GM13977 (cell line): ENCODE measurements around the gene PRR35.
A peak's percentile ranks its signal among the peaks of the same experiment; 100 is the strongest.

Source experiments
- DNase-seq: peaks from one replicate; pipeline ENCODE4 v3.0.0; 2012; ENCODE audit warnings: low spot score
- in situ Hi-C: fragments of 300-500 bp; cut with MboI; formaldehyde crosslinking; loops from one replicate; pipeline ENCODE4 v1.12.0; 2022; ENCODE audit warnings: low sequenced_read_pairs, low pct_unique_long_range_greater_than_20kb, mixed read lengths, inconsistent platforms; ENCODE audit not compliant: unreplicated experiment
- TF ChIP-seq, protein P1 (sequence below): IDR thresholded peaks from 2 replicates; pipeline ENCODE4 v1.5.1; 2012; ENCODE audit warnings: mild to moderate bottlenecking, control low read depth; ENCODE audit not compliant: insufficient read depth; ENCODE audit errors: extremely low read depth, missing control alignments

PRR35 gene

GRCh38 chr16:575354-576196 is 15.4 kb downstream of the PRR35 start:
- in situ Hi-C loops, result no loop called here
- DNase-seq, result no peak
- TF ChIP-seq, protein P1, sequence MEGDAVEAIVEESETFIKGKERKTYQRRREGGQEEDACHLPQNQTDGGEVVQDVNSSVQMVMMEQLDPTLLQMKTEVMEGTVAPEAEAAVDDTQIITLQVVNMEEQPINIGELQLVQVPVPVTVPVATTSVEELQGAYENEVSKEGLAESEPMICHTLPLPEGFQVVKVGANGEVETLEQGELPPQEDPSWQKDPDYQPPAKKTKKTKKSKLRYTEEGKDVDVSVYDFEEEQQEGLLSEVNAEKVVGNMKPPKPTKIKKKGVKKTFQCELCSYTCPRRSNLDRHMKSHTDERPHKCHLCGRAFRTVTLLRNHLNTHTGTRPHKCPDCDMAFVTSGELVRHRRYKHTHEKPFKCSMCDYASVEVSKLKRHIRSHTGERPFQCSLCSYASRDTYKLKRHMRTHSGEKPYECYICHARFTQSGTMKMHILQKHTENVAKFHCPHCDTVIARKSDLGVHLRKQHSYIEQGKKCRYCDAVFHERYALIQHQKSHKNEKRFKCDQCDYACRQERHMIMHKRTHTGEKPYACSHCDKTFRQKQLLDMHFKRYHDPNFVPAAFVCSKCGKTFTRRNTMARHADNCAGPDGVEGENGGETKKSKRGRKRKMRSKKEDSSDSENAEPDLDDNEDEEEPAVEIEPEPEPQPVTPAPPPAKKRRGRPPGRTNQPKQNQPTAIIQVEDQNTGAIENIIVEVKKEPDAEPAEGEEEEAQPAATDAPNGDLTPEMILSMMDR, result no peak

DNA sequence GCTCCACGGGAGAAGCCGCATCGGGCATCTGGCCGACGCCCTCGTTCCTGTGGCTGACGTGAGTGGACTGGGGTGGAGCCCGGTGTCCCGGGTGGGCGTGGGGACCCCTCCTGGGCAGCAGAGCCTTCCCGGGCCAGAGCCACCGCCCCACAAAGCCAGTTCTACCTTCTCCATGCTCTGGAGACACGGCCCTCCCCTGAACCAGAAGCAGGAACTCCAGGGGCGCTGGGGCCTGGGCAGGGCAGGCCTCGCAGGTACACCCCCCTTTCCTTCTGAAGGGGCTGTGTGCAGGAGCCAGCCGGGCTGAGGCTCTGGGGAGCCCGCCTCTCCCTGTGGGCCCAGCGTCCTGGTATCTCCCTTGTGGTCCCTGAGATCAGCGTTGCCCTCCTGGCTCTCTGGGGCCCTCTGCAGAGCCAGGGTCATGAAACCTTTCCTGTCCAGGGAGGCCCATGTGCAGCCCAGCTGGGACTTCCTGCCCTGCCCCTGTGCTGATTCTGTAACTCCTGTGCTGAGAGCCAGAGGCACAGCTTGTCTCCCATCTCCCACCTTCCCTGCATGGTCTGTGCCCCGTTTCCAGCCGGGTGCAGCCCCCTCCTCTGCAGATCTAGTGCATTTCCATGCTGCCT is 16.1 kb downstream of the PRR35 start:
- TF ChIP-seq, protein P1, result no peak
- DNase-seq, result no peak
- in situ Hi-C loops, result no loop called here

GRCh38 chr16:576823-577201 is 16.6 kb downstream of the PRR35 start:
- TF ChIP-seq, protein P1, result no peak
- DNase-seq, result no peak
- in situ Hi-C loops, result no loop called here

DNA sequence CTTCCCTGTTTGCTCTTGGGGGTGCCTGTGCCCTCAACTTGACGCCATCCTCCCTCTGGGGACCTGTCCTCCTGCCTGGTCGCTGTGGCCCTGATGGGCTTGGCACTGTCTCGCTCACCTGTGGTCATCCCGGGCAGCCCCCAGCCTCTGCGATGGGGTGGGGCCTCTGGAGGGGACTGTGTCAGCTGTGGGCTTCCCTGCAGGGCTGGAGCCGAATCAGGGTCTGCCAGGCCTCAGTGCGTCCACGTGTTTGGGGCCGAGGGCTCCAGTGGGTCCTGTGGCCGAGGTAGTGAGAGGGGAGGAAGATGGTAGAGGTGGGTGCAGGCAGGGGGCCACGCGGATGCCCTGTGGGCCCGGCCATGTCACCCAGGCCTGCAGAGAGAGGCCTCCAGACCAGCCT is 17.6 kb downstream of the PRR35 start:
- no peak for DNase-seq
- TF ChIP-seq, protein P1, result no peak
- in situ Hi-C loops, result no loop called here

DNA sequence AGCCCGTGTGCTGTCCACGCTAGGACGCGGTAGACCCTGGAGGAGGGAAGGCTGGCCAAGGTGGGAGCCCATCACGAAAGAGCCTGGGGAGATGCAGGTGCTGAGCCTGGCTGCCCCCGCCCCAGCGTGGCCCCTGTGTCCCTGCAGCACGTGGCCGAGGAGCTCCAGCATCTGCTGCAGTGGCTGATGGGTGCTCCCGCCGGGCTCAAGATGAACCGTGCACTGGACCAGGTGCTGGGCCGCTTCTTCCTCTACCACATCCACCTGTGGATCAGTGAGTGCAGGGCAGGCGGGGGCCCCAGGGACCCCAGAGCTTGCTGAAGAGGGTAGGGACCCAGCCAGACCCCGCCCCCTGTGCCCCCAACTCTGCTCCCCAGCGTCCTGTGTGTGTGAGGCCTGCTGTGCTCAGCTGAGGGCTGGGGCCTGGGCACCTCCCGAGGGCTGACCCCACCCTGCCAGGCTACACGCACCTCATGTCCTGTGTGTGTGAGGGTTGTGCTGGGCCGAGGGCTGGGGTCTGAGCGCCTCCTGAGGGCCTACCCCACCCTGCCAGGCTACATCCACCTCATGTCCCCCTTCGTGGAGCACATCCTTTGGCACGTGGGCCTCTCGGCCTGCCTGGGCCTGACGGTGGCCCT is 18.2 kb downstream of the PRR35 start:
- TF ChIP-seq, protein P1, result no peak
- DNase-seq, result no peak
- in situ Hi-C loops, result no loop called here

DNA sequence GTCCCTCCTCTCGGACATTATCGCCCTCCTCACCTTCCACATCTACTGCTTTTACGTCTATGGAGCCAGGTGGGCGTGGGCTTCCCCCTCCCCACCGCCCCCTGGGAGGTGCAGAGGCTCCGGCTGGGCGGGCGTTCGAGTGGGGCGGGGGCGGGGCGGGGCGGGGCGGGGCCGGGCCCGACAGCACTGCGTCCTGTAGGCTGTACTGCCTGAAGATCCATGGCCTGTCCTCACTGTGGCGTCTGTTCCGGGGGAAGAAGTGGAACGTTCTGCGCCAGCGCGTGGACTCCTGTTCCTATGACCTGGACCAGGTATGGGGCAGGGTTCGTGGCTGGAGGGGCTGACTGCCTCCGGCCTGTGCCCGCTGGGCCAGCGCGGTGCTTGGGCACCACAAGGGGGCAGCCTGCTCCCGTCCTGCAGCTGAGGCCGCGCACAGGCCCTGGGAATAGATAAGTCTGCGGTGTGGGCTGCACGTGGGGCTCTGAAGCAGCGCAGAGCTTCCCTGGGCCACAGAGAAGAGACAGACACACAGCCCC is 18.7 kb downstream of the PRR35 start:
- TF ChIP-seq, protein P1, result peak; percentile 96
- in situ Hi-C loops, result no loop called here
- DNase-seq, result peak; percentile 89
